ENCODE data around the gene SUMO2.
A peak's percentile ranks its signal among the peaks of the same experiment; 100 is the strongest.
"Not testable (repeated sequence)": the region's sequence is repeated elsewhere in the genome, so short reads cannot be mapped to it uniquely, and the experiment has no call there.

Gene SUMO2

GRCh38 chr17:75138519-75138918, 44.2 kb downstream of the SUMO2 start:
- H3K27ac ChIP-seq: peak overlapping the region; percentile 42
- no peak for TF ChIP-seq CTCF (conservative IDR thresholded peaks at IDR 0.05; ENCODE audit: low read depth)
- CTCF ChIA-PET: interaction anchor here (1.4 kb wide), 1 partner anchor 24 kb away, joined by 6 read pairs; no protein-coding TSS in a partner anchor
- DNase-seq (ENCODE audit: low spot score): no peak
- POLR2A ChIA-PET (ENCODE audit: low non-redundant PET): no interaction called here

GRCh38 chr17:75137762-75138161, 45.0 kb downstream of the SUMO2 start:
- peak overlapping the region; percentile 42 for H3K27ac ChIP-seq
- POLR2A ChIA-PET (ENCODE audit: low non-redundant PET); DNase-seq (ENCODE audit: low spot score): not testable (repeated sequence)
- CTCF ChIA-PET: interaction anchor here (0.6 to 1.0 kb wide), 4 partner anchors 8 to 767 kb away, joined by 3 read pairs; no protein-coding TSS in a partner anchor

- CTCF ChIA-PET: interaction anchor here (0.6 to 0.8 kb wide), 2 partner anchors 12 to 15 kb away, joined by 3 read pairs; no protein-coding TSS in a partner anchor
- POLR2A ChIA-PET (ENCODE audit: low non-redundant PET): no interaction called here
- DNase-seq (ENCODE audit: low spot score): no peak
- TF ChIP-seq CTCF (conservative IDR thresholded peaks at IDR 0.05; ENCODE audit: low read depth): no peak
- H3K27ac ChIP-seq: peak overlapping the region; percentile 67
Measured at GRCh38 chr17:75135946-75136345, 46.8 kb downstream of the SUMO2 start.

- DNase-seq (ENCODE audit: low spot score): no peak
- peak overlapping the region; percentile 67 for H3K27ac ChIP-seq
- CTCF ChIA-PET: interaction anchor here (5.8 kb wide), 1 partner anchor 21 kb away, joined by 61 read pairs; no protein-coding TSS in a partner anchor
- POLR2A ChIA-PET (ENCODE audit: low non-redundant PET): no interaction called here
- no peak for TF ChIP-seq CTCF (conservative IDR thresholded peaks at IDR 0.05; ENCODE audit: low read depth)
Measured at GRCh38 chr17:75135452-75135851, 47.3 kb downstream of the SUMO2 start.

DNA sequence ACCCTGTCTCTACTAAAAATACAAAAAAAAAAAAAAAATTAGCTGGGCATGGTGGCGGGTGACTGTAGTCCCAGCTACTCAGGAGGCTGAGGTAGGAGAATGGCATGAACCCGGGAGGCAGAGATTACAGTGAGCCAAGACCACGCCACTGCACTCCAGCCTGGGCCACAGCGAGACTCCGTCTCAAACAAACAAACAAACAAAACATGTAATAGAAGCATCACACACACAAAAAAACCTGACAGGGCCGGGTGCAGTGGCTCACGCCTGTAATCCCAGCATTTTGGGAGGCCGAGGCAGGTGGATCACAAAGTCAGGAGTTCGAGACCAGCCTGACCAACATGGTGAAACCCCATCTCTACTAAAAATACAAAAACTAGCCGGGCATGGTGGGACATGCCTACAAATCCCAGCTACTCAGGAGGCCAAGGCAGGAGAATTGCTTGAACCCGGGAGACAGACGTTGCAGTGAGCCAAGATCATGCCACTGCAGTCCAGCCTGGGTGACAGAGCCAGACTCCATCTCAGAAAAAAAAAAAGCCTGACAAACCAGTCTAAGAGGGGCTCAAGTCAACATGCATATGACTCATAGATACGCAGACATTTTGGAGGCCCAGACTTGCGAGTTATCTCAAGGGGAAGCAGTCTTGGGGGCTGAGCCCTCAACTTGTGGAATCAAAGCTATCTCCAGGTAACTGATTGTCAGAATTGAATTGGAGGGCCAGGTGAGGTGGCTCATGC, 49.0 kb downstream of the SUMO2 start:
- DNase-seq (ENCODE audit: low spot score); POLR2A ChIA-PET (ENCODE audit: low non-redundant PET): not testable (repeated sequence)
- peak overlapping the region; percentile 100 for H3K27ac ChIP-seq
- CTCF ChIA-PET: interaction anchor here (0.6 to 5.8 kb wide), 3 partner anchors 19 to 1047 kb away, joined by 3 to 61 read pairs (median 3); no protein-coding TSS in a partner anchor

GRCh38 chr17:75133001-75133400, 49.8 kb downstream of the SUMO2 start:
- H3K27ac ChIP-seq: peak overlapping the region; percentile 100
- DNase-seq (ENCODE audit: low spot score): no peak
- CTCF ChIA-PET: interaction anchor here (0.6 to 5.8 kb wide), 3 partner anchors 18 to 29 kb away, joined by 3 to 61 read pairs (median 3); no protein-coding TSS in a partner anchor

GRCh38 chr17:75132018-75133000, 50.5 kb downstream of the SUMO2 start:
- H3K27ac ChIP-seq: peak overlapping the region; percentile 100
- POLR2A ChIA-PET (ENCODE audit: low non-redundant PET): interaction anchor here (0.8 to 1.8 kb wide), 2 partner anchors 16 to 18 kb away, joined by 5 to 6 read pairs; no protein-coding TSS in a partner anchor
- CTCF ChIA-PET: interaction anchor here (0.6 to 5.8 kb wide), 8 partner anchors 9 to 39 kb away, joined by 3 to 61 read pairs (median 4); no protein-coding TSS in a partner anchor
- DNase-seq (ENCODE audit: low spot score): not testable (repeated sequence)

More at GRCh38 chr17:75133001-75133400, 49.8 kb downstream of the SUMO2 start:
- POLR2A ChIA-PET (ENCODE audit: low non-redundant PET): no interaction called here
- TF ChIP-seq CTCF (conservative IDR thresholded peaks at IDR 0.05; ENCODE audit: low read depth): no peak
